A549 (cell line): Measurements from ENCODE around the gene UBTD1. TPM values are rescaled to one million over a fixed set of nuclear protein-coding genes. Genes with fewer than 3 reads are reported as not detected.

Experiments used
- ATAC-seq, 2 experiments: fragments of 200-7000 bp in 1 of 2; fragments of >200 bp in 1 of 2; cut with Nextera tagmentation in 1 of 2; cut with Tn5 transposase in 1 of 2; 3 replicates each; pipeline versions ENCODE4 v1.8.0 to v1.9.1; 2018 to 2020; ENCODE audit warnings: mild to moderate bottlenecking in 1 of 2, moderate library complexity in 1 of 2
- CTCF ChIA-PET: fragments of 300-600 bp; sonication (Branson Sonifier 250); formaldehyde crosslinking; extraction: SDS; loops from one replicate; lab custom pipeline; 2021; ENCODE audit warnings: antibody characterized with exemption, inconsistent platforms; lab: Yijun Ruan, JAX
- POLR2A ChIA-PET: fragments of 350-600 bp; formaldehyde crosslinking; extraction: SDS; loops from one replicate; lab custom pipeline; 2021; ENCODE audit warnings: antibody characterized with exemption, inconsistent platforms; lab: Yijun Ruan, JAX
- DNase-seq, 2 experiments: peaks; one replicate each; pipeline versions ENCODE4 v3.0.0 to v3.0.0-alpha.2; 2011 to 2016; ENCODE audit warnings: low read depth in 1 of 2, low spot score in 1 of 2
- FAIRE-seq: peaks from 2 replicates; lab custom pipeline; 2011; peaks lifted over from hg19 to GRCh38; lab: Jason Lieb, UNC
- H3K27ac ChIP-seq, 2 experiments: fragments of >200 bp; sonication (Bioruptor Twin); formaldehyde crosslinking; 3 replicates each; pipeline ENCODE4 v1.5.1; 2016 to 2017
- H3K4me1 ChIP-seq: fragments of >200 bp; sonication (Bioruptor Twin); formaldehyde crosslinking; 3 replicates; pipeline ENCODE4 v1.6.1; 2016
- H3K4me2 ChIP-seq: fragments of >200 bp; sonication (Bioruptor Twin); formaldehyde crosslinking; 3 replicates; pipeline ENCODE4 v1.6.1; 2016
- H3K4me3 ChIP-seq: fragments of >200 bp; sonication (Bioruptor Twin); formaldehyde crosslinking; 3 replicates; pipeline ENCODE4 v1.5.1; 2016
- H3K9me3 ChIP-seq: fragments of >200 bp; sonication (Bioruptor Twin); formaldehyde crosslinking; 3 replicates; pipeline ENCODE4 v1.6.1; 2016
- BHLHE40 ChIP-seq: IDR thresholded peaks from 2 replicates; pipeline ENCODE4 v1.6.1; 2012; ENCODE audit warnings: low read depth, low read length, inconsistent platforms
- EHF ChIP-seq: fragments of 250-450 bp; sonication (Bioruptor Pico); IDR thresholded peaks from 2 replicates; pipeline ENCODE4 v1.5.0; 2020; ENCODE audit warnings: mild to moderate bottlenecking
- EHMT2 ChIP-seq: fragments of 200-600 bp; sonication (generic); IDR thresholded peaks from 2 replicates; pipeline ENCODE4 v1.6.1; 2016; ENCODE audit warnings: antibody characterized with exemption, low read depth, mild to moderate bottlenecking, moderate library complexity
- EP300 ChIP-seq, 2 experiments: fragments of >200 bp; sonication (Bioruptor Twin); formaldehyde crosslinking; IDR thresholded peaks; 2 replicates in 1 of 2; 3 replicates in 1 of 2; pipeline ENCODE4 v1.6.1; 2016 to 2017
- FOSB ChIP-seq: fragments of 250-450 bp; sonication (Bioruptor Pico); IDR thresholded peaks from 2 replicates; pipeline ENCODE4 v1.5.0; 2020; ENCODE audit warnings: mild to moderate bottlenecking, moderate library complexity
- FOSL2 ChIP-seq, 2 experiments: fragments of 450-650 bp in 1 of 2; fragments of >200 bp in 1 of 2; sonication (Bioruptor Twin) in 1 of 2; formaldehyde crosslinking; IDR thresholded peaks; 2 replicates each; pipeline versions ENCODE4 v1.5.0 to v1.6.1; 2016 to 2020; ENCODE audit warnings: mild to moderate bottlenecking in 1 of 2, moderate library complexity in 1 of 2
- GATA3 ChIP-seq: IDR thresholded peaks from 2 replicates; pipeline ENCODE4 v1.6.1; 2012; ENCODE audit warnings: borderline replicate concordance
- HOXB13 ChIP-seq: fragments of 250-450 bp; sonication (Bioruptor Pico); IDR thresholded peaks from 2 replicates; pipeline ENCODE4 v1.5.0; 2020; ENCODE audit warnings: low read depth, mild to moderate bottlenecking, moderate library complexity
- JUN ChIP-seq, 2 experiments: fragments of >200 bp; sonication (Bioruptor Twin); formaldehyde crosslinking; IDR thresholded peaks; 2 replicates in 1 of 2; 3 replicates in 1 of 2; pipeline ENCODE4 v1.6.1; 2016 to 2017
- KDM1A ChIP-seq: fragments of 200-600 bp; sonication (generic); IDR thresholded peaks from 2 replicates; pipeline ENCODE4 v1.6.1; 2016; ENCODE audit warnings: low read depth, mild to moderate bottlenecking
- KDM5A ChIP-seq: fragments of 200-600 bp; sonication (generic); IDR thresholded peaks from 2 replicates; pipeline ENCODE4 v1.6.1; 2016; ENCODE audit warnings: antibody characterized with exemption, mild to moderate bottlenecking
- MYC ChIP-seq: IDR thresholded peaks from 2 replicates; pipeline ENCODE4 v1.6.1; 2012; ENCODE audit warnings: mild to moderate bottlenecking, inconsistent platforms, low read length, improper control_type of control experiment, borderline replicate concordance
- NPAS2 ChIP-seq: fragments of 250-450 bp; sonication (Bioruptor Pico); IDR thresholded peaks from 2 replicates; pipeline ENCODE4 v1.8.0; 2022; ENCODE audit warnings: mild to moderate bottlenecking, moderate library complexity, borderline replicate concordance
- PHF8 ChIP-seq: fragments of 200-600 bp; sonication (generic); IDR thresholded peaks from 2 replicates; pipeline ENCODE4 v1.6.1; 2016; ENCODE audit warnings: low read depth, mild to moderate bottlenecking, antibody characterized with exemption, moderate library complexity, borderline replicate concordance
- POLR2AphosphoS2 ChIP-seq: conservative IDR thresholded peaks from 2 replicates; pipeline ENCODE4 v1.6.1; 2012; ENCODE audit warnings: low read length, improper control_type of control experiment, inconsistent platforms
- RARB ChIP-seq: fragments of 250-450 bp; sonication (Bioruptor Pico); IDR thresholded peaks from 2 replicates; pipeline ENCODE4 v1.8.0; 2021; ENCODE audit warnings: mild to moderate bottlenecking, moderate library complexity
- ZC3H11A ChIP-seq: fragments of 450-650 bp; IDR thresholded peaks from 2 replicates; pipeline ENCODE4 v1.6.1; 2014; ENCODE audit warnings: antibody characterized with exemption, mild to moderate bottlenecking
- ZFP36 ChIP-seq: fragments of 450-650 bp; IDR thresholded peaks from 2 replicates; pipeline ENCODE4 v1.6.1; 2014; ENCODE audit warnings: borderline replicate concordance; ENCODE audit not compliant: partially characterized antibody
- ZNF302 ChIP-seq: fragments of 250-450 bp; sonication (Bioruptor Pico); IDR thresholded peaks from 2 replicates; pipeline ENCODE4 v1.9.0; 2021; ENCODE audit warnings: inconsistent platforms, mild to moderate bottlenecking, moderate library complexity
- WGBS: methylation state at CpG from one replicate; pipeline ENCODE4 v1.1.6; 2017; ENCODE audit errors: missing lambda C conversion rate; 5-methylcytosine and 5-hydroxymethylcytosine counted together
- polyA plus RNA-seq, 4 experiments: library from polyadenylated mRNA; depleted of rRNA in 3 of 4; stranded (reverse); fragments of >200 nt; fragmentation: RNase III in 1 of 4; extraction: RNeasy Plus Mini Kit Qiagen cat#74134 plus additional on column Dnase treatment in 1 of 4; gene quantifications; 2 replicates in 3 of 4; 3 replicates in 1 of 4; pipeline ENCODE4 v1.2.3, GENCODE V29; 2011 to 2017
- TF ChIP-seq, protein P1 (sequence below): fragments of >200 bp; sonication (Bioruptor Twin); formaldehyde crosslinking; IDR thresholded peaks from 3 replicates; pipeline ENCODE4 v1.6.1; 2016
- TF ChIP-seq, protein P2 (sequence below): fragments of >200 bp; sonication (Bioruptor Twin); formaldehyde crosslinking; IDR thresholded peaks from 2 replicates; pipeline ENCODE4 v1.6.1; 2016
- TF ChIP-seq, protein P3 (sequence below): fragments of 250-450 bp; sonication (Bioruptor Pico); IDR thresholded peaks from 2 replicates; pipeline ENCODE4 v1.5.0; 2021; ENCODE audit warnings: mild to moderate bottlenecking, moderate library complexity, borderline replicate concordance

Gene UBTD1
- polyA plus RNA-seq, 2 of the 4 experiments (the other 2 are of a cell fraction) = 5.9 to 11.6 TPM

DNA sequence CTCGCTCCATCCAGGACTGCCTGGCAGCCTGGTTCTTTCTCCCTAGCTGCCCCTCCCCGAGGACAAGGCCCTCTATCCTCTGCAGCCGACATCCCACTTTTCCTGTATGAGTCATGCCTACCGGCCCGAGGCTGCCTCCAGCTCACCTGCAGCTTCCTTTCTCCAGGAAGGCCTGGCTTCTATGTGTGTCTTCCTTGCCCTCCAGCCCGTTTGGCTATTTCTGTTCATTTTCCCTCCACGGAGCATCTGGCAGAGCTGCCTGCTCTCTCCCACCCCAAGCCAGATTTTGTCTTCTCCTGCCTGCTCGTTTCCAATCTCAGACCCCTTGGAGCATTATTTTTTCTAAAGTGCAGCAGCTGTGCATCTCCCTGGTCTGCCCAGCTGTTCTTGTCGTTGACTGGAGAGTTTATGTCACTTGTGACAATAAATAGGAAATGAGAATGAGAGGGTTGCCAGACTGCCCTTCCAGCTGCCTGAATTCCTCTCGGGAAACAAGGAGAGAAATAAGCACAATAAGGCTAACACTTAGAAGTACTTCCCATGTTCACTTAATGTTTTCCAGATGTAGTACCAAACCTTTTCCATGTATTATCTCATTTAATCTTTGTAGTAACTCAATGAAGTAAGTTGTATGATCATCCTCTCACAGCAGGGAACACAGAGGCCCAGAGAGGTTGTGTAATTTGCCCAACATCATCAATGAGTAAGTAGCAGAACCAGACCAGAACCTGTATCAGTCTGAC, 19.7 kb downstream of the UBTD1 start:
- POLR2A ChIA-PET = no interaction called here
- no peak overlapping the region; a peak in 1 of 6 replicates for H3K27ac ChIP-seq
- H3K4me2 ChIP-seq = peak overlapping the region; percentile 17; the same call in 1 of the 3 replicates
- FAIRE-seq (no peak), ATAC-seq (peak in 1 of 2 experiments; percentile 18; a peak in 2 of 6 replicates), DNase-seq (no peak)
- H3K4me1 ChIP-seq = peaks cover 14% of the 10 kb centered on the region; the same call in 2 of the 3 replicates
- TF ChIP-seq KDM1A (no peak), FOSL2 (IDR thresholded peaks at IDR 0.05) (no peak), FOSL2 (CRISPR knock-in tag; IDR thresholded peaks at IDR 0.05) (peak; percentile 29; the same call in 1 of the 2 replicates)
- TF ChIP-seq, protein P1, sequence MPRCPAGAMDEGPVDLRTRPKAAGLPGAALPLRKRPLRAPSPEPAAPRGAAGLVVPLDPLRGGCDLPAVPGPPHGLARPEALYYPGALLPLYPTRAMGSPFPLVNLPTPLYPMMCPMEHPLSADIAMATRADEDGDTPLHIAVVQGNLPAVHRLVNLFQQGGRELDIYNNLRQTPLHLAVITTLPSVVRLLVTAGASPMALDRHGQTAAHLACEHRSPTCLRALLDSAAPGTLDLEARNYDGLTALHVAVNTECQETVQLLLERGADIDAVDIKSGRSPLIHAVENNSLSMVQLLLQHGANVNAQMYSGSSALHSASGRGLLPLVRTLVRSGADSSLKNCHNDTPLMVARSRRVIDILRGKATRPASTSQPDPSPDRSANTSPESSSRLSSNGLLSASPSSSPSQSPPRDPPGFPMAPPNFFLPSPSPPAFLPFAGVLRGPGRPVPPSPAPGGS = no peak
- CTCF ChIA-PET = interaction anchor here (0.7 to 1.5 kb wide), 5 partner anchors 12 to 94 kb away, joined by 3 to 6 read pairs (median 4); no protein-coding TSS in a partner anchor
- no peak overlapping the region for H3K4me3 ChIP-seq
- H3K9me3 ChIP-seq = no peaks in the 10 kb centered on the region
- WGBS = 51% methylated on average over 10 of the region's 10 CpGs

DNA sequence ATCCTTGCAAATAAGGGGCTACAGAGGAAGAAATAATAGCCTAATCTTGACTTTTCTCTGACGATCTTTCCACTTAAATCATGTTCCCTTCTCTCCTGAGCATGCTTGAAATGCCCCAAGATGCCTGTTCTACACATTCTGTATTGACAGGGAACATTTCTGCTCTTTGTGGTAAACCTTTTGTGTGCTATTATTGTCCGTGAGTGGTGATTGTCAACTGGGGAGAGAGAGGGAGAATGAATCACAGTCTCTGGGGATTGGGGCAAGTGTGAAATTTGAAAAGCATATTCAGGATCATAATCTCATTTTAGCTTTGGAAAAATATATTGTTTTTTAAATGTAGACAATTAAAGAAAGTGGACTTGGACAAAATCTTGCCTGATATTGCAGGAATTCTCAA, 20.6 kb downstream of the UBTD1 start:
- ChIA-PET CTCF (interaction anchor here (0.8 to 1.5 kb wide), 6 partner anchors 10 to 93 kb away, joined by 3 to 6 read pairs (median 4); no protein-coding TSS in a partner anchor), POLR2A (no interaction called here)
- H3K4me1 ChIP-seq = peaks cover 14% of the 10 kb centered on the region; the same call in 2 of the 3 replicates
- no peak for FAIRE-seq
- H3K27ac ChIP-seq = no peak overlapping the region
- 42% methylated on average over 2 of the region's 2 CpGs for WGBS
- no peak for ATAC-seq
- DNase-seq = no peak
- no peaks in the 10 kb centered on the region for H3K9me3 ChIP-seq
- H3K4me2 ChIP-seq = no peak overlapping the region
- TF ChIP-seq, protein P2, sequence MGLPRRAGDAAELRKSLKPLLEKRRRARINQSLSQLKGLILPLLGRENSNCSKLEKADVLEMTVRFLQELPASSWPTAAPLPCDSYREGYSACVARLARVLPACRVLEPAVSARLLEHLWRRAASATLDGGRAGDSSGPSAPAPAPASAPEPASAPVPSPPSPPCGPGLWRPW = no peak
- TF ChIP-seq ZC3H11A (no peak), JUN (IDR thresholded peaks at IDR 0.05) (no peak), NPAS2 (CRISPR knock-in tag) (no peak), EP300 (IDR thresholded peaks at IDR 0.05) (no peak), ZNF302 (no peak), EHMT2 (no peak), FOSB (CRISPR knock-in tag) (no peak)
- TF ChIP-seq, all 56 proteins: peak for 0
- H3K4me3 ChIP-seq = no peak overlapping the region

DNA sequence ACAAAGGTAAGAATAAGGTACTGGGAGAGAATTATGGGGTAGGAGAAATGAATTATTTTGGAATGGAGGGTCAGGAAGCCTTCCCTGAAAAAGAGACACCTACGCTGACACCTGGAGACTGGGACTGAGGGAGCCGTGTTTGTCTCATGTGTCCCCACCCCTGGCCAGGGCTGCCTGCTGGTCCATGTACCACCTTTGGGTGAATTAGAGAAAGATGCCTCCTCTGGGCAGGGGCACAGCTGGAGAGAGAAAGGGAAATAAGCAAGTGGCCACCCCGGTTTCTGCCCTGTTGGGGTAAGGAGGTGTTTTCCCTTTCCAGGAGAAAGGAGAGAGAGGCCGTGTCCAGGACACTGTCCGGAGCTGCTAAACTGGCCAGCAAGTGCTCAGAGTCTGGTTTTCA, 21.8 kb downstream of the UBTD1 start:
- DNase-seq = no peak
- POLR2A ChIA-PET = no interaction called here
- TF ChIP-seq, protein P3, sequence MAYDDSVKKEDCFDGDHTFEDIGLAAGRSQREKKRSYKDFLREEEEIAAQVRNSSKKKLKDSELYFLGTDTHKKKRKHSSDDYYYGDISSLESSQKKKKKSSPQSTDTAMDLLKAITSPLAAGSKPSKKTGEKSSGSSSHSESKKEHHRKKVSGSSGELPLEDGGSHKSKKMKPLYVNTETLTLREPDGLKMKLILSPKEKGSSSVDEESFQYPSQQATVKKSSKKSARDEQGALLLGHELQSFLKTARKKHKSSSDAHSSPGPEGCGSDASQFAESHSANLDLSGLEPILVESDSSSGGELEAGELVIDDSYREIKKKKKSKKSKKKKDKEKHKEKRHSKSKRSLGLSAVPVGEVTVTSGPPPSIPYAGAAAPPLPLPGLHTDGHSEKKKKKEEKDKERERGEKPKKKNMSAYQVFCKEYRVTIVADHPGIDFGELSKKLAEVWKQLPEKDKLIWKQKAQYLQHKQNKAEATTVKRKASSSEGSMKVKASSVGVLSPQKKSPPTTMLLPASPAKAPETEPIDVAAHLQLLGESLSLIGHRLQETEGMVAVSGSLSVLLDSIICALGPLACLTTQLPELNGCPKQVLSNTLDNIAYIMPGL (CRISPR knock-in tag) = no peak
- no peak for TF ChIP-seq PHF8
- no peak for TF ChIP-seq BHLHE40
- no peak for TF ChIP-seq EHF (CRISPR knock-in tag)
- TF ChIP-seq KDM5A = no peak
- no peak for TF ChIP-seq RARB (CRISPR knock-in tag)
- TF ChIP-seq GATA3 = no peak
- no peak for TF ChIP-seq ZFP36
- TF ChIP-seq JUN (IDR thresholded peaks at IDR 0.05) = no peak
- no peak for TF ChIP-seq POLR2AphosphoS2
- TF ChIP-seq MYC = no peak
- no peak for TF ChIP-seq KDM1A
- no peak for TF ChIP-seq EHMT2
- TF ChIP-seq HOXB13 (CRISPR knock-in tag) = no peak
- TF ChIP-seq, all 56 proteins: peak for 0
- Histone ChIP-seq H3K9me3 (no peaks in the 10 kb centered on the region), H3K4me2 (no peak overlapping the region), H3K4me3 (no peak overlapping the region), H3K4me1 (peaks cover 10% of the 10 kb centered on the region; the same call in 2 of the 3 replicates), H3K27ac (no peak overlapping the region)
- ATAC-seq (no peak), FAIRE-seq (no peak)
- CTCF ChIA-PET = interaction anchor here (1.2 to 2.5 kb wide), 4 partner anchors 10 to 56 kb away, joined by 3 to 7 read pairs (median 5); no protein-coding TSS in a partner anchor
- 84% methylated on average over 5 of the region's 5 CpGs for WGBS
